Esophagus squamous epithelium (tissue), 4 donors: ENCODE results near the gene ADH6.
"Not testable (repeated sequence)": the region's sequence is repeated elsewhere in the genome, so short reads cannot be mapped to it uniquely, and the experiment has no call there.

ENCODE experiments used
- POLR2A ChIP-seq, 4 donors: fragments of 450-650 bp; IDR thresholded peaks; one replicate each; pipeline ENCODE4 v1.6.1; 2017; ENCODE audit warnings: antibody characterized with exemption in 4 of 4, mild to moderate bottlenecking in 4 of 4, moderate library complexity in 3 of 4
- TF ChIP-seq, protein P1 (sequence below), 6 experiments: fragments of 450-650 bp in 4 of 6; fragments of 200-600 bp in 2 of 6; sonication (generic) in 2 of 6; IDR thresholded peaks; one replicate each; pipeline ENCODE4 v1.5.1; 2016 to 2019; ENCODE audit warnings: antibody characterized with exemption in 6 of 6, mild to moderate bottlenecking in 4 of 6, moderate library complexity in 4 of 6

DNA sequence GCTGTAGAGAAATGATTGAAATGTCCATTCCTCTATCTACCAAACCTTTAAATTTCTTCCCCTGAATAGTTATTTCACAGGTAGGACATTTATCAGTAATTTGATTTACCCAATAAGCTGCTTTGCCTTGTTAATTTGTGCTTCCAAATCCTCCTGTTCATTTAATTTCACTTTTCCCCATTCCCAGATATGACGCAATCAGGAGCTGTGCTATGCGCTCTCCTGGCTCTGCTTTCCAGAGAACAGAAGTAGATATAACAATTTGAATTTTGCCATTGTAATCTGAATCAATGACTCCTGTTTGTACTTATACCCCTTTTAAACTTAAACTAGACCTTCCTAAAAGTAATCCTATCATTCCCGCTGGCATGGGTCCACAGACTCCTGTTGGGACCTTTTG lies 29.1 kb downstream of the ADH6 start:
- TF ChIP-seq, protein P1, sequence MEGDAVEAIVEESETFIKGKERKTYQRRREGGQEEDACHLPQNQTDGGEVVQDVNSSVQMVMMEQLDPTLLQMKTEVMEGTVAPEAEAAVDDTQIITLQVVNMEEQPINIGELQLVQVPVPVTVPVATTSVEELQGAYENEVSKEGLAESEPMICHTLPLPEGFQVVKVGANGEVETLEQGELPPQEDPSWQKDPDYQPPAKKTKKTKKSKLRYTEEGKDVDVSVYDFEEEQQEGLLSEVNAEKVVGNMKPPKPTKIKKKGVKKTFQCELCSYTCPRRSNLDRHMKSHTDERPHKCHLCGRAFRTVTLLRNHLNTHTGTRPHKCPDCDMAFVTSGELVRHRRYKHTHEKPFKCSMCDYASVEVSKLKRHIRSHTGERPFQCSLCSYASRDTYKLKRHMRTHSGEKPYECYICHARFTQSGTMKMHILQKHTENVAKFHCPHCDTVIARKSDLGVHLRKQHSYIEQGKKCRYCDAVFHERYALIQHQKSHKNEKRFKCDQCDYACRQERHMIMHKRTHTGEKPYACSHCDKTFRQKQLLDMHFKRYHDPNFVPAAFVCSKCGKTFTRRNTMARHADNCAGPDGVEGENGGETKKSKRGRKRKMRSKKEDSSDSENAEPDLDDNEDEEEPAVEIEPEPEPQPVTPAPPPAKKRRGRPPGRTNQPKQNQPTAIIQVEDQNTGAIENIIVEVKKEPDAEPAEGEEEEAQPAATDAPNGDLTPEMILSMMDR (IDR thresholded peaks at IDR 0.05) = not testable (repeated sequence)
- TF ChIP-seq POLR2A (IDR thresholded peaks at IDR 0.05) = not testable (repeated sequence)
